Measurements from ENCODE around the gene TAX1BP1. TPM values are rescaled to one million over a fixed set of nuclear protein-coding genes. Genes with fewer than 3 reads are reported as not detected.

The TAX1BP1 gene
- total RNA-seq, 1 experiment from 2014 or later, result 58.5 TPM

- Histone ChIP-seq H2AFZ (ENCODE audit: low read length) (no peak overlapping the region), H3K4me3 (ENCODE audit: low read length) (no peak overlapping the region), H3K9me2 (replicated peaks; ENCODE audit: low read length) (no peaks in the 10 kb centered on the region), H3K9me3 (ENCODE audit: low read length) (no peaks in the 10 kb centered on the region), H3K36me3 (ENCODE audit: low read depth, low read length) (no peaks in the 10 kb centered on the region), H3K79me2 (ENCODE audit: low read length) (no peaks in the 10 kb centered on the region), H3K27me3 (ENCODE audit: low read length) (no peaks in the 10 kb centered on the region), H3K9ac (ENCODE audit: low read length) (no peak overlapping the region), H3K27ac (ENCODE audit: low read length) (no peak overlapping the region), H3K4me1 (ENCODE audit: insufficient read depth, low read length) (no peaks in the 10 kb centered on the region), H3F3A (ENCODE audit: low read length, unreplicated experiment) (no peaks in the 10 kb centered on the region), H4K20me1 (ENCODE audit: low read length) (no peaks in the 10 kb centered on the region), H3K4me2 (ENCODE audit: low read length) (no peak overlapping the region)
- no peak for TF ChIP-seq CTCF (conservative IDR thresholded peaks at IDR 0.05; ENCODE audit: low read depth, low read length)
- TF ChIP-seq EZH2phosphoT487 (IDR thresholded peaks at IDR 0.05; ENCODE audit: borderline replicate concordance, low read length), result no peak
- TF ChIP-seq EZH2 (IDR thresholded peaks at IDR 0.05; ENCODE audit: low read length, unreplicated experiment), result no peak
- POLR2A ChIA-PET (ENCODE audit: unreplicated experiment), result no interaction called here
- ATAC-seq (no peak), DNase-seq (no peak)
- intact Hi-C loops (cut with micrococcal nuclease), result no loop called here
- CTCF ChIA-PET, result no interaction called here
- no TSS peak for BruUV-seq (replicated peaks)
Observed at GRCh38 chr7:27840760-27841364, 100.9 kb downstream of the TAX1BP1 start.

GRCh38 chr7:27842094-27842692 is 102.2 kb downstream of the TAX1BP1 start:
- Histone ChIP-seq H3K9me2 (replicated peaks; ENCODE audit: low read length) (no peaks in the 10 kb centered on the region), H4K20me1 (ENCODE audit: low read length) (no peaks in the 10 kb centered on the region), H3K27ac (ENCODE audit: low read length) (no peak overlapping the region), H3K4me1 (ENCODE audit: insufficient read depth, low read length) (no peaks in the 10 kb centered on the region), H3K4me2 (ENCODE audit: low read length) (no peak overlapping the region), H3K27me3 (ENCODE audit: low read length) (no peaks in the 10 kb centered on the region), H3K36me3 (ENCODE audit: low read depth, low read length) (no peaks in the 10 kb centered on the region), H3K4me3 (ENCODE audit: low read length) (no peak overlapping the region), H3F3A (ENCODE audit: low read length, unreplicated experiment) (no peaks in the 10 kb centered on the region), H3K9ac (ENCODE audit: low read length) (no peak overlapping the region), H3K79me2 (ENCODE audit: low read length) (no peaks in the 10 kb centered on the region), H2AFZ (ENCODE audit: low read length) (no peak overlapping the region), H3K9me3 (ENCODE audit: low read length) (no peaks in the 10 kb centered on the region)
- ATAC-seq (no peak), DNase-seq (no peak)
- intact Hi-C loops (cut with micrococcal nuclease), result no loop called here
- no TSS peak for BruUV-seq (replicated peaks)
- ChIA-PET POLR2A (ENCODE audit: unreplicated experiment) (no interaction called here), CTCF (no interaction called here)
- TF ChIP-seq EZH2 (IDR thresholded peaks at IDR 0.05; ENCODE audit: low read length, unreplicated experiment), result no peak
- no peak for TF ChIP-seq CTCF (conservative IDR thresholded peaks at IDR 0.05; ENCODE audit: low read depth, low read length)
- no peak for TF ChIP-seq EZH2phosphoT487 (IDR thresholded peaks at IDR 0.05; ENCODE audit: borderline replicate concordance, low read length)

GRCh38 chr7:27842851-27843250 is 102.9 kb downstream of the TAX1BP1 start:
- Histone ChIP-seq H3K27ac (ENCODE audit: low read length) (no peak overlapping the region), H3K9me2 (replicated peaks; ENCODE audit: low read length) (no peaks in the 10 kb centered on the region), H3K9ac (ENCODE audit: low read length) (no peak overlapping the region), H2AFZ (ENCODE audit: low read length) (no peak overlapping the region), H3K27me3 (ENCODE audit: low read length) (no peaks in the 10 kb centered on the region), H3K4me1 (ENCODE audit: insufficient read depth, low read length) (no peaks in the 10 kb centered on the region), H3F3A (ENCODE audit: low read length, unreplicated experiment) (no peaks in the 10 kb centered on the region), H3K36me3 (ENCODE audit: low read depth, low read length) (no peaks in the 10 kb centered on the region), H3K79me2 (ENCODE audit: low read length) (no peaks in the 10 kb centered on the region), H4K20me1 (ENCODE audit: low read length) (no peaks in the 10 kb centered on the region), H3K9me3 (ENCODE audit: low read length) (no peaks in the 10 kb centered on the region), H3K4me2 (ENCODE audit: low read length) (no peak overlapping the region), H3K4me3 (ENCODE audit: low read length) (no peak overlapping the region)
- intact Hi-C loops (cut with micrococcal nuclease), result no loop called here
- TF ChIP-seq EZH2 (IDR thresholded peaks at IDR 0.05; ENCODE audit: low read length, unreplicated experiment), result no peak
- no peak for TF ChIP-seq EZH2phosphoT487 (IDR thresholded peaks at IDR 0.05; ENCODE audit: borderline replicate concordance, low read length)
- ATAC-seq (no peak), DNase-seq (no peak)
- no TSS peak for BruUV-seq (replicated peaks)
- ChIA-PET CTCF (no interaction called here), POLR2A (ENCODE audit: unreplicated experiment) (no interaction called here)

Measured in PC-3 (cell line).